ENCODE results near the gene NME7.

GRCh38 chr1:169175461-169175860 lies 192.1 kb downstream of the NME7 start:
- TF ChIP-seq CTCF (IDR thresholded peaks at IDR 0.05; ENCODE audit: low read depth, low read length, missing input control) (no peak), HNF4A (conservative IDR thresholded peaks at IDR 0.05) (no peak), MAX (IDR thresholded peaks at IDR 0.05) (no peak), SP1 (IDR thresholded peaks at IDR 0.05) (no peak), REST (IDR thresholded peaks at IDR 0.05) (no peak), TAF1 (conservative IDR thresholded peaks at IDR 0.05) (no peak), YY1 (IDR thresholded peaks at IDR 0.05) (no peak), RAD21 (IDR thresholded peaks at IDR 0.05) (no peak), RXRA (IDR thresholded peaks at IDR 0.05) (no peak), GABPA (IDR thresholded peaks at IDR 0.05 in 1 of 2, conservative IDR thresholded peaks at IDR 0.05 in 1 of 2) (no peak), JUND (IDR thresholded peaks at IDR 0.05) (no peak), EGR1 (IDR thresholded peaks at IDR 0.05; ENCODE audit: low read depth in 2 of 2) (no peak), ATF3 (IDR thresholded peaks at IDR 0.05) (no peak)

Data from liver (tissue), 3 donors.